GM12873 (cell line): ENCODE results near the gene MYO7B.

Experiments
- TF ChIP-seq, protein P1 (sequence below): IDR thresholded peaks from 2 replicates; pipeline ENCODE4 v1.5.1; 2012; ENCODE audit warnings: low read depth, mild to moderate bottlenecking, moderate library complexity, low read length, control low read depth; ENCODE audit not compliant: insufficient read depth; ENCODE audit errors: missing control alignments

MYO7B gene

DNA sequence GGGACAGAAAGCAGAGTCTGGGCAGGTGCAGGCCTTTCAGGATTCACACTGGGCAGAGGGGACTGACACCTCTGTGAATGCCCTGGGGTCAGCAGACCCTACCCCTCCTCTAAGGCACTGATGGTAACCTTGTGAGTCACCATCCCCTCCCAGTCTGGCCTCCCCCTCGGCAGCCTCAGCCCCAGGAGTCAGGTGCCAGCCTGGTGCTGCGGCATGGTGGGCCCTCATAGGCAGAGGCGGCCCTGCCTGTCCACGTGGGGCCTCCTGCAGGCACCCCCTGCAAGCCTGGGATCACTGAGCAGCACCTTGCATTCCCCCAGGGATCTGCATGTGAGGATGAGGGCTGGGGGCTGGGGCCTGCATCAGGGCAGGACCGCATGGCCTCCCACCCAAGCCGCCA is 105.7 kb downstream of the MYO7B start:
- TF ChIP-seq, protein P1, sequence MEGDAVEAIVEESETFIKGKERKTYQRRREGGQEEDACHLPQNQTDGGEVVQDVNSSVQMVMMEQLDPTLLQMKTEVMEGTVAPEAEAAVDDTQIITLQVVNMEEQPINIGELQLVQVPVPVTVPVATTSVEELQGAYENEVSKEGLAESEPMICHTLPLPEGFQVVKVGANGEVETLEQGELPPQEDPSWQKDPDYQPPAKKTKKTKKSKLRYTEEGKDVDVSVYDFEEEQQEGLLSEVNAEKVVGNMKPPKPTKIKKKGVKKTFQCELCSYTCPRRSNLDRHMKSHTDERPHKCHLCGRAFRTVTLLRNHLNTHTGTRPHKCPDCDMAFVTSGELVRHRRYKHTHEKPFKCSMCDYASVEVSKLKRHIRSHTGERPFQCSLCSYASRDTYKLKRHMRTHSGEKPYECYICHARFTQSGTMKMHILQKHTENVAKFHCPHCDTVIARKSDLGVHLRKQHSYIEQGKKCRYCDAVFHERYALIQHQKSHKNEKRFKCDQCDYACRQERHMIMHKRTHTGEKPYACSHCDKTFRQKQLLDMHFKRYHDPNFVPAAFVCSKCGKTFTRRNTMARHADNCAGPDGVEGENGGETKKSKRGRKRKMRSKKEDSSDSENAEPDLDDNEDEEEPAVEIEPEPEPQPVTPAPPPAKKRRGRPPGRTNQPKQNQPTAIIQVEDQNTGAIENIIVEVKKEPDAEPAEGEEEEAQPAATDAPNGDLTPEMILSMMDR, result no peak

DNA sequence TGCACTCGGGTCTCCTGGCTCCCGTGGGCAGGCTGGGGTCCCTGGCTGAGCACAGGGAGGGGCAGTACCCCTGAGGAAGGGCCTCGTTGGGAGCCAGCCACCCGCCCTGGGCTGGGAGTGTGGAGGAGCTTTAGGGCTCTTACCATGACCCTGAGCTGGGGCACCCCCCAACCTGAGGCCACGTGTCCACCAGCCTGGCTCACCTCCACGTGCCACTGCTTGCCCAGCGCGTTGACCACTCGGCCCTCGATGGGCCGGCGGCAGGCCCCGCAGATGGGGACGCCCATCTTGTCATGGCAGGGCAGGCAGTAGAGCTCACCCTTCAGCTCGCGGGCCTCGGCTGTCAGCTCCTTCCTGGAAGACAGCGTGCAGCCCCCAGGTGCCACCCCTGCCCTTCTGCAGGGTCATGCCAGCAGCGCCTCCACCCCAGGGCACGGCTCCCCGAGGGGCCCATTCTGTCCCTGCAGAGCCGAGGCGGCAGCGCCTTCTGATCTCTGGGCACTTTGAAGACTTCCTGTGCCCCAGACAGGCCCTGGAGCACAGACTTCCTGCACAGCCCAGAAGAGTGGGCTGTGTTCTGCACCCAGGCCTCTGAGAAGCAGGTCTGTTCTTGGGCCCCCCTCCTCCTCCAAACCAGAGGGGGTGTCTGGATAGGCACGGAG is 106.5 kb downstream of the MYO7B start:
- TF ChIP-seq, protein P1, result no peak

DNA sequence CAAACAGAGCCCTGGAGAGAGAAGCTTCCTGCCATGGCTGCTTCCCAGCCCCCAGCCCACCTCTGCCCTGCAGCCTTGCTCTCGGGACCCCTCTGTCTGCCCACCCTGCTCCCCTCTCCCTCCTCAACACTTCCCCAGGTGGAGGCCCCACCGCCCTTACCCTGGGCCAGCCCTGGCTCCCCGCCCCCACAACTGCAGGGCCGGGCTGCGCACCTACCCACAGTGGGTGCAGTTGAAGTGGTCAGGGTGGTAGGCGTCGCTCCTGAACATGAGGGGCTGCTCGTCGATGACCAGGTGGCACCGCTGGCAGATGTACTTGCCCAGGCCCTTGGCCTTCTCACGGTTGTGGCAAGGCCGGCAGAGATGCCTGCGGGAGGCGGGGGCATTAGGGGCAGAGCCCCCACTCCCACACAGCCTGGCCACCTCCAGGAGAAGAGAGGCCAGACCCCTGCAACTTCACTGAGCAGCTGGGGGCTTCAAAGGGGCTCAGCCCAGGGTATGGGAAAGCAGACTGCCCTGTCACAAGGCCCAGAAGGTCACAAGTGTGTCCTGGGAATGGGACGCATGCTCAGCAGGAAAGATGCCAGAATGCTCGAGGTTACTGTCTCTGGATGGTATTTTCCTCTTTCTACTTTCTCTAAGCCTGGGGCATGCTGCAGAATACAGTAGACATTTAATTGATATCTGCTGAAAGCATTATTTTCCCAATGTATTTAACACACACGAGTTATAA is 107.4 kb downstream of the MYO7B start:
- TF ChIP-seq, protein P1, result no peak

DNA sequence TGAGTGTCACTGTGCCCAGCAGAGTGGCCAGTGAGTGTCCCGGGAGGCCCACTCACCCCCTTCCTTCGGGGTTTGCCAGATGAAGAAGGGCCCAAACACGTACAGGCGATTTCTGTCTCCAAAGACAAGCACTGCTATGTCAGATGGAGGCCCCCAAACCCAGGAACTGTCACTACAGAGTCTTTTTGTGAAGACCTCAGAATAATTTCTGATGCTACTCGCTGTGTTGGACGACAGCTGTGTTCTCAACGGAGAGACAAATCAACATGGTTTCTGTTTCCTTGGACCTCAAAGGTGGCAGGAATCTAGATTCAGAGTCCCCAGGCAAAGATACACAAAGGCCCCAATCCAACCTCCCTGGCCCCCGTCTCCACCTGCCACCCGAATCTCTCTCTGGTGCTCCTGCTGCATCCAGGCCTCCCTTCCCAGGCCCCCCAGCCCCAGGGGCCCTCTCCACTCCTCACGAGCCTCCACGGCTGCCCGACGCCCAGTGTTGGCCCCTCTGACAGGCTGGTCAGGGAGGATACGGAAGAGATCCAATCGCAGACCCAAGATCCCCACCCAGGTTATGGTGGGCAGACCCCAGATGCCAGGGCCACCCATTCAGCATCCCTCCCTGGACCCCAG is 108.1 kb downstream of the MYO7B start:
- TF ChIP-seq, protein P1, result no peak

DNA sequence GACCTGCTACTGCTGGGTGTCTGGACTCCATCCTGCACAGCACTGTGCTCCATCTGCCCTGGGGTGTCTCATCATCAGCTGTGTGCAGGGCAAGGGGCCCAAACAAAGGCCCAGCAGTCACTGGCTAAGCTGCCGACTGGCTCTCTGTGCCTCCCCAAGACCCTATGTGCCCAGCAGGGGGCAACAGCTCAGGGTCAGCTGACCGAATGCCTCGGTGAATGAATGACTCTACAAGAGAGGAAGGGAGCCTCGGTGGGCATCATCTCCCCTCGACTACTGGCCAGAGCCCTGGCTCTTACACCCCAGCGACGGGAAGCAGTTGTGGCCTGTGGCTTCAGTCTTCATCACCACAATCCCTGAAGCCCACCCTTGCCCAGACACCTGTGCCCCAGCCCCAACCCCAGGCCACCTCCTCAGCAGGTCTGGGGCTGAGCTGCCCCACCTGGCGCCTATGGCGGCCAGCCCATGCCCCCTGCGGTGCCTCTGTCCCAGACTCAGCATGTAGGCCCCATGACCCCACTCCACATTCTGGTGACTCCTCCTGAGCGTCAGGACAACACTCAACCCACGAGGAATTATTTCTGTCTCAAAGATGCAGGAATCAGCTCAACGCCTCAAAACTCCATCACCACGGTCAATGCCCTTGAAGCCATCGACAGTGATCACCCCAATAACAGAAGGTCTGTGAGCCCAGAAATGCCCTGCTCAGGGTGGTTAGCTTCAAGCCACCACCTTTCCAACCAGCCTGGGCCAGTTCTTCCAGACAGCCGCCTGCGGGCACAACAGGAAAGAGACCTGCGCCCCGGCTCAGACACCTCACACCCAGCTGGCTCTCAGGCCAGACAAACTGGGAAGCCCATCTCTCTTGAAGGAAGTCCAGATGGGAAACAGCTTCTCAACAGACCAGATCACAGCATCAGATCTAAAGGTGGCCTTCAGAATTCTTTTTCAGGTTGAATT is 108.9 kb downstream of the MYO7B start:
- TF ChIP-seq, protein P1, result peak; percentile 37

DNA sequence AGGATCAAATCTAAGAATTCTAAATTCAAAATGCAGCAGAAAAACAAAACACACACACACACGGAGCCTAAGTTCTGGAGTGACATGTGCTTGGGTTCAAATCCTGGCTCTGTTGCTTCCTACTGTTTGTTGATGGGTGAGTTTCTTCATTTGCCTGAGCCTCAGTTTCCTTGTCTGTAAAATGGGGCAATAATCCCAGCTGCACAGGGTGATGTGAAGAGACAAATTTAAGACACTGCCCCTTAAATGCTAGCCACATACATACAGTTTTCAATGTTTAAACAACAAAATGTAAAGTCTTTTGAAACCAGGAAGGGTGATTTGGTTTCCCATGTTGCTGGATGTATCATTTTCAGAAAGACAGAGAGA is 109.5 kb downstream of the MYO7B start:
- TF ChIP-seq, protein P1, result no peak
